ENCODE measurements around the gene LEMD2. TPM values are rescaled to one million over a fixed set of nuclear protein-coding genes. Genes with fewer than 3 reads are reported as not detected.

The LEMD2 gene
- total RNA-seq, 4 donors from 2014 or later, result 37.7 to 47.2 (median 42.3) TPM

DNA sequence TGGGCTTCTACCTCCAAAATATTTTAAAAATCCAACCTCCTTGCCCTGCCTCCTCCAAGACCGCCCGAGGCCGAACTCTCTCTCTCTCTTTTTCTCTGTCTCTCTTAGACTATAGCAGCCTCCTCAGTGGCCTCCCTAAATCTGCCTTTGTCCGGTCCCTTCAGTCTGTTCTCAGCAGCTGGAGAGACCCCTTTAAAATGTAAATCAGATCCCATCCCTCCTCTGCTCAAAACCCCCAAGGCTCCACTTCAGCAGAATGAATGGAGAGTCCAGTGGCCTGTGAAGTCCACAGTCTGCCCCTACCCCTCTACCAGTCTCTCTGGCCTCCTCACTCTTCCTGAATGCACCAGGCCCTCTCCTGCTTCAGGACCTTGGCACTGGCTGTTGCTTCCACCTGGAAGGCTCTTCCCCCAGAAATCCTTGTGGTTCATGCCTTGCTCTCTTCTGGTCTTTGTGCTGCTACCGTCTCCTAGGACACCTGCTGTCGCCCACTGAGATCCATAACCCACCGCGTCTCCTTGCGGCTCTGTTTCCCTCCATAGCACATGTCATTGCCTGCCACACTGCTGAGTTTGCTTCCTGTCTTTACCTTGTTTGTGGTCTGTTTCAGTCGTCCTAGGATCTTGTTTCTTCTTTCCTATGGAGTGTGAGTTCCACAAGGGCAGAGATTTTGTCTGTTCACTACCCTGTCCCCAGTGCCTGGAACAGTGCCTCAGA, 8.9 kb upstream of the LEMD2 start:
- no peak overlapping the region for H3K27ac ChIP-seq
- intact Hi-C loops (cut with DNase I), result no loop called here
- H3K27me3 ChIP-seq, result peaks cover 0 to 93% (median 0%) of the 10 kb centered on the region in 4 donors
- no peaks in the 10 kb centered on the region for H3K9me3 ChIP-seq
- no peaks in the 10 kb centered on the region for H3K4me1 ChIP-seq
- H3K4me3 ChIP-seq, result no peak overlapping the region
- 74 to 77% methylated on average over 10 of the region's 10 CpGs for WGBS, 2 donors
- no peak for DNase-seq
- H3K36me3 ChIP-seq, result no peaks in the 10 kb centered on the region
- TF ChIP-seq POLR2A (IDR thresholded peaks at IDR 0.05), result no peak
- TF ChIP-seq, protein P1, sequence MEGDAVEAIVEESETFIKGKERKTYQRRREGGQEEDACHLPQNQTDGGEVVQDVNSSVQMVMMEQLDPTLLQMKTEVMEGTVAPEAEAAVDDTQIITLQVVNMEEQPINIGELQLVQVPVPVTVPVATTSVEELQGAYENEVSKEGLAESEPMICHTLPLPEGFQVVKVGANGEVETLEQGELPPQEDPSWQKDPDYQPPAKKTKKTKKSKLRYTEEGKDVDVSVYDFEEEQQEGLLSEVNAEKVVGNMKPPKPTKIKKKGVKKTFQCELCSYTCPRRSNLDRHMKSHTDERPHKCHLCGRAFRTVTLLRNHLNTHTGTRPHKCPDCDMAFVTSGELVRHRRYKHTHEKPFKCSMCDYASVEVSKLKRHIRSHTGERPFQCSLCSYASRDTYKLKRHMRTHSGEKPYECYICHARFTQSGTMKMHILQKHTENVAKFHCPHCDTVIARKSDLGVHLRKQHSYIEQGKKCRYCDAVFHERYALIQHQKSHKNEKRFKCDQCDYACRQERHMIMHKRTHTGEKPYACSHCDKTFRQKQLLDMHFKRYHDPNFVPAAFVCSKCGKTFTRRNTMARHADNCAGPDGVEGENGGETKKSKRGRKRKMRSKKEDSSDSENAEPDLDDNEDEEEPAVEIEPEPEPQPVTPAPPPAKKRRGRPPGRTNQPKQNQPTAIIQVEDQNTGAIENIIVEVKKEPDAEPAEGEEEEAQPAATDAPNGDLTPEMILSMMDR (IDR thresholded peaks at IDR 0.05), result no peak

DNA sequence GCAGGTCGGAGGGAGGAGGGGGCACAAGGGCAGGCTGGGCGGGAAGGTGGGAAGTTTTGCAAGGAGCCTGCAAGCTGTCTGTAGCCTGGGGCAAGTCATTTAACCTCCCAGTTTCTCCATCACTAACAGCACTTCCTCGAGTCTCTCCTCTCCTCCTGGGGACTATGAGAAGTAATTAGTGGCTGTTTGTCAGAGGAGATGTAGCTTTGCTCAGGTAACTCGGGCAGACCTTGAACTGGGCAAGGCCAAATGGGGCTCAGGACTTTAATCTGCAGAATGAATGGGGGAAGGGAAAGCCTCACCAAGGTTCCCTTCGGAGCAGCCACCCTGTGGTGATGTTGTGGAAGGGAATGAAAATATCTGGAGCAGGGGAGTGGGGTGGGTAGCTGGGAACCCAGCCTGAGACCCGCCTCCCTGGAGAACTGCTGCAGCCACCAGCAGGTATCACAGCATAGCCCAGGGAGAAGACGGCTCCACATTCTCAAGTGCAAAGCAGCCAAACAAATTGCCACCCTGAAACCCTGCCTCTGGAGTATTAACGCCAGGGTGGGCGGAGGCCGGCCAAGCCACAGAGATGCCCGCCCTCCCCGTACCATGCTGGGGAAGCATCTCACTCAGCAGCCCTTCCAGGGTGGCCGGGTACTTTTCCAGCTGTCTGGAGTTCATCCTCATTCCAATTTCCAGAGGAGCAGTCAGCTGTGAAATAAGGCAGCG, 6.1 kb upstream of the LEMD2 start:
- no peak overlapping the region for H3K4me3 ChIP-seq
- no peak for TF ChIP-seq POLR2A (IDR thresholded peaks at IDR 0.05)
- TF ChIP-seq, protein P1 (IDR thresholded peaks at IDR 0.05), result no peak
- intact Hi-C loops (cut with DNase I), result no loop called here
- no peak for DNase-seq
- 52 to 54% methylated on average over 4 to 13 of the region's 14 CpGs for WGBS, 2 donors
- no peaks in the 10 kb centered on the region for H3K36me3 ChIP-seq
- peaks cover 0 to 69% (median 0%) of the 10 kb centered on the region in 4 donors for H3K27me3 ChIP-seq
- H3K4me1 ChIP-seq, result no peaks in the 10 kb centered on the region
- no peaks in the 10 kb centered on the region for H3K9me3 ChIP-seq
- no peak overlapping the region for H3K27ac ChIP-seq

DNA sequence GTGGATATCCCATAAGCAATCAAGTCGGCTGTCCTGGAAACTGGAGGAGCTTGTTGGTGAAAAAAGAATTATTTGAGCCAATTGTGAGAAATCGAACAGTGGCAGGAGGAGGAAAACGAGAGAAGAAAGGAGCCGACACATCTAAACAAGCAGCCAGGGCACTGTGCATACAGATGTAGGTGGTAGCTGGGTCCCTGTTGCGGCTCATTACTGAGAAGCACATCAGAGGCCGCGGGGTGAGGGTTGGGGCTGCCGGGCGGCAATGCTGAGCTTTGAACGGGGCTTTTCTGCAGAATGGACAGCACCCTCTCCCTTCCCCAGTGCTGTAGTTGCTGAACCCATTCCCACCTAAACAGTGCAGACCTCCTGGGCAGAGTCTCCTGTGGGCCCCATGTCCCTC, 4.1 kb upstream of the LEMD2 start:
- Histone ChIP-seq H3K27ac (no peak overlapping the region), H3K9me3 (no peaks in the 10 kb centered on the region), H3K4me3 (no peak overlapping the region), H3K4me1 (peaks cover 0 to 10% (median 5%) of the 10 kb centered on the region in 3 donors), H3K36me3 (no peaks in the 10 kb centered on the region), H3K27me3 (peaks cover 0 to 48% (median 0%) of the 10 kb centered on the region in 4 donors)
- TF ChIP-seq, protein P1 (IDR thresholded peaks at IDR 0.05), result no peak
- TF ChIP-seq POLR2A (IDR thresholded peaks at IDR 0.05), result no peak
- no peak for DNase-seq
- intact Hi-C loops (cut with DNase I), result no loop called here
- 61 to 68% methylated on average over 5 to 7 of the region's 10 CpGs for WGBS, 2 donors

DNA sequence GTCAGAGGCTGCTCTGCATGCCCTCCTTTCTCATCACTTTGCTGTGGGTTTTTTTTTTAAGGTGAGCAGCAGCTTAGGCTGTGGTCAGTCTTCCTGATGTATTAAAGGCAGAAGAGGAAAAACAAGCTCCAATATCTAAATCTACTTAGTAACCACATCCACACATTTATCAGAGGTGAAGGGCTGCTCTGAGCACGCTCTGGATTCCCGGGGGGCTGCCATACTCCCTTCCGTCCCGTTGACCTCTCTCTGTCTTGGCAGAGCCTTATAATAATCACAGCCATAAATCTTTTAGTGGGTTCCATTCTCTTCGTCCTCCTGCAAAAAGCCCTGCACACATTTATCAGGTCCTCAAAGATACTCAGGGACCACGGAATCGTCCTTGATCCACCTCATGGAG, 2.7 kb upstream of the LEMD2 start:
- Histone ChIP-seq H3K27me3 (peaks cover 0 to 34% (median 0%) of the 10 kb centered on the region in 4 donors), H3K27ac (no peak overlapping the region), H3K4me1 (peaks cover 13 to 23% (median 18%) of the 10 kb centered on the region in 3 donors), H3K9me3 (no peaks in the 10 kb centered on the region), H3K4me3 (no peak overlapping the region), H3K36me3 (peaks cover 0 to 2% (median 0%) of the 10 kb centered on the region in 3 donors)
- intact Hi-C loops (cut with DNase I), result no loop called here
- no peak for DNase-seq
- TF ChIP-seq, protein P1 (IDR thresholded peaks at IDR 0.05), result no peak
- no peak for TF ChIP-seq POLR2A (IDR thresholded peaks at IDR 0.05)
- 77 to 88% methylated on average over 7 of the region's 7 CpGs for WGBS, 2 donors

DNA sequence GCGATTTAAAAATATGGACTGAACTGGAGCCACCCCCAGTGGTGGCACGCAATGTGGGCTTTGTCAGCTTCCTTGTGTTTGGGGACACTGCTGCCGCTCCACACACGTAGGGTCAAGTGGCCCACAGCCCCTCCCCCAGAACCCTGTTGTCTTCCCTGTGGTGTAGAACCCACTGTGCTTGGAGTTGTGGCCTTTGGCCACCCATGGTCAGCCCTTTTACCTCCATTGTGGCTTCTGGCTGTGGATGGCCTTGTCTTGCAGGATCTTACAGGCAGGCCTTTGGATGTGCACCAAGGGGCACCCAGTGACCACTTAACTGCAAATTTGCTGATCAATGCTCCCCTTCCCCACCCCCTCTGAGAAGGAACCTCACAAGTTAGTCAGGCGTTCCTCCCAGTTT, 2.0 kb upstream of the LEMD2 start:
- intact Hi-C loops (cut with DNase I), result no loop called here
- TF ChIP-seq, protein P1 (IDR thresholded peaks at IDR 0.05), result no peak
- no peak for TF ChIP-seq POLR2A (IDR thresholded peaks at IDR 0.05)
- Histone ChIP-seq H3K36me3 (peaks cover 0 to 9% (median 0%) of the 10 kb centered on the region in 3 donors), H3K4me1 (peaks cover 18 to 30% (median 25%) of the 10 kb centered on the region in 3 donors), H3K9me3 (no peaks in the 10 kb centered on the region), H3K4me3 (no peak overlapping the region), H3K27ac (no peak overlapping the region), H3K27me3 (peaks cover 0 to 28% (median 0%) of the 10 kb centered on the region in 4 donors)
- no peak for DNase-seq
- 91 to 100% methylated on average over 5 of the region's 5 CpGs for WGBS, 2 donors

Measured in esophagus squamous epithelium (tissue), 5 donors.